Lower leg skin (tissue), 3 donors: ENCODE results near the gene IPO11.

Experiments
- CTCF ChIP-seq, 3 donors: fragments of 450-650 bp; IDR thresholded peaks; one replicate each; pipeline ENCODE4 v1.5.1; 2016; ENCODE audit warnings: antibody characterized with exemption in 3 of 3, mild to moderate bottlenecking in 3 of 3, moderate library complexity in 2 of 3
- POLR2A ChIP-seq, 2 donors: fragments of 450-650 bp; IDR thresholded peaks; one replicate each; pipeline ENCODE4 v1.6.1; 2016 to 2017; ENCODE audit warnings: antibody characterized with exemption in 2 of 2, mild to moderate bottlenecking in 1 of 2, moderate library complexity in 1 of 2

GRCh38 chr5:62590387-62590786, 177.8 kb downstream of the IPO11 start:
- TF ChIP-seq CTCF (IDR thresholded peaks at IDR 0.05): no peak
- TF ChIP-seq POLR2A (IDR thresholded peaks at IDR 0.05): no peak
